ENCODE results near the gene TAF1. TPM values are rescaled to one million over a fixed set of nuclear protein-coding genes. Genes with fewer than 3 reads are reported as not detected.
"Not testable (repeated sequence)": the region's sequence is repeated elsewhere in the genome, so short reads cannot be mapped to it uniquely, and the experiment has no call there.

Gene TAF1
- total RNA-seq, 1 donor from 2014 or later, result 44.2 TPM

GRCh38 chrX:71509289-71509688 is 143.1 kb downstream of the TAF1 start:
- DNase-seq (ENCODE audit: low spot score), result no peak

GRCh38 chrX:71510161-71510560 is 144.0 kb downstream of the TAF1 start:
- DNase-seq (ENCODE audit: low spot score), result no peak

GRCh38 chrX:71513731-71514130 is 147.6 kb downstream of the TAF1 start:
- not testable (repeated sequence) for DNase-seq (ENCODE audit: low spot score)

- no peak for DNase-seq (ENCODE audit: low spot score)
These were observed 148.3 kb downstream of the TAF1 start for GRCh38 chrX:71514367-71515037.

- DNase-seq (ENCODE audit: low spot score), result no peak
These were observed 148.9 kb downstream of the TAF1 start for GRCh38 chrX:71515038-71515396.

Other genes starting within 250 kb of the TAF1 start
- 43.2 TPM for gene MED12, start 247.8 kb upstream of the TAF1 start, total RNA-seq
- 2.5 TPM for gene NLGN3, start 221.5 kb upstream of the TAF1 start, total RNA-seq
- gene GJB1, start 143.1 kb upstream of the TAF1 start, total RNA-seq, result 228 TPM
- gene ZMYM3, start 112.2 kb upstream of the TAF1 start, total RNA-seq, result 46.9 TPM
- gene NONO, start 82.7 kb upstream of the TAF1 start, total RNA-seq, result 323 TPM
- 7.0 TPM for gene ITGB1BP2, start 64.6 kb upstream of the TAF1 start, total RNA-seq
- 139 TPM for gene OGT, start 166.7 kb downstream of the TAF1 start, total RNA-seq
- gene GCNA, start 212.1 kb downstream of the TAF1 start, total RNA-seq, result 2.0 TPM